ENCODE results near the gene CPA5. TPM values are rescaled to one million over a fixed set of nuclear protein-coding genes. Genes with fewer than 3 reads are reported as not detected.

The CPA5 gene
- total and polyA plus RNA-seq, 8 donors = 0.09 to 0.35 (median 0.20) TPM; not detected in 4

DNA sequence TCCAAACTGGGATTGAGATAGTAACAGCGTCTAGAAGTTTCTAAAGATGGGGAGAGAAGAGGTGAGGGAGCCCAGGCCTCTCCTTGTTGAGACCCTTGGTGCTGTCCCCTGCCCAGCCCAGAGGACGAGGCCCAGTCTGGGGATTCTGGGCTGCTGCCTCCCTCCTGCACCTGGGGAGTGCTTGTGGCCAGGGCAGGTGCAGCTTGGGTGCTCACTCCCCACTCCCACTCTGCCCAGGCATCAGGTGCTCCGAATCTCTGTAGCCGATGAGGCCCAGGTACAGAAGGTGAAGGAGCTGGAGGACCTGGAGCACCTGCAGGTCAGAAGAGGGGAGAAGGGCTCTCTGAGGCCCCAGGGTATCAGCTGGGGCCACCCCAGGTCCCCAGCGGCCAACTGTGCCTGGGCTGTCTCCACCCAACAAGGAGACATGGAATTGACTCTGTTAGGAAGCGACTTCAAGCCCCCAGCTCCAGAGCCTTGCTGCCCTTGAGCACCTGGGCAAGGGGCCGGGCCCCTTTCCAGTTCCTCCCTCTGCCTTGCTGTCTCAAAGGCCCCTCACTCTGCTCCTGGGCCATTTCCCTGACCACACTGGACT is 36.3 kb downstream of the CPA5 start:
- Histone ChIP-seq H3K27ac (peak overlapping the region; percentile 91 to 96 (median 96)), H3K27me3 (no peaks in the 10 kb centered on the region), H3K4me1 (peaks cover 0 to 16% (median 7%) of the 10 kb centered on the region in 3 donors), H3K4me3 (peak overlapping the region; percentile 14 to 64 (median 44)), H3K36me3 (peaks cover 0 to 37% (median 0%) of the 10 kb centered on the region in 3 donors), H3K9me3 (no peaks in the 10 kb centered on the region)
- WGBS, 2 donors = 37 to 49% methylated on average over 7 of the region's 7 CpGs
- no peak for TF ChIP-seq CTCF (IDR thresholded peaks at IDR 0.05)
- FAIRE-seq (no peak), DNase-seq (peak in 5 of 6 donors; percentile 41 to 85 (median 64)), ATAC-seq (peak; percentile 0 to 3 (median 1))
- intact Hi-C loops (cut with DNase I) = loop anchor here in 1 of 3 donors (5.0 kb wide), 1 partner anchor 94 kb away; no protein-coding TSS in a partner anchor

- H3K9me3 ChIP-seq = no peaks in the 10 kb centered on the region
- intact Hi-C loops (cut with DNase I) = loop anchor here in 1 of 3 donors (5.0 kb wide), 1 partner anchor 94 kb away; no protein-coding TSS in a partner anchor
- peaks cover 0 to 16% (median 7%) of the 10 kb centered on the region in 3 donors for H3K4me1 ChIP-seq
- peak; percentile 19 to 39 (median 34) for ATAC-seq
- peaks cover 0 to 37% (median 0%) of the 10 kb centered on the region in 3 donors for H3K36me3 ChIP-seq
- no peak for FAIRE-seq
- peak overlapping the region; percentile 10 to 64 (median 44) for H3K4me3 ChIP-seq
- TF ChIP-seq CTCF (IDR thresholded peaks at IDR 0.05) = peak; percentile 34 to 68 (median 59)
- no peaks in the 10 kb centered on the region for H3K27me3 ChIP-seq
- H3K27ac ChIP-seq = peak overlapping the region; percentile 91 to 96 (median 96)
- peak; percentile 74 to 95 (median 90) for DNase-seq
- 43 to 47% methylated on average over 39 to 41 of the region's 41 CpGs for WGBS, 2 donors
These were observed 37.1 kb downstream of the CPA5 start for GRCh38 chr7:130381468-130382312.

- FAIRE-seq (no peak), DNase-seq (peak in 5 of 6 donors; percentile 27 to 87 (median 61)), ATAC-seq (no peak)
- no peak for TF ChIP-seq CTCF (IDR thresholded peaks at IDR 0.05)
- H3K4me3 ChIP-seq = peak overlapping the region in 3 of 4 donors; percentile 35 to 64 (median 54)
- H3K9me3 ChIP-seq = no peaks in the 10 kb centered on the region
- peak overlapping the region; percentile 91 to 96 (median 96) for H3K27ac ChIP-seq
- no peaks in the 10 kb centered on the region for H3K27me3 ChIP-seq
- H3K4me1 ChIP-seq = peaks cover 0 to 15% (median 7%) of the 10 kb centered on the region in 3 donors
- H3K36me3 ChIP-seq = peaks cover 0 to 37% (median 0%) of the 10 kb centered on the region in 3 donors
- WGBS, 2 donors = 39 to 48% methylated on average over 17 to 18 of the region's 18 CpGs
- intact Hi-C loops (cut with DNase I) = loop anchor here in 1 of 3 donors (5.0 kb wide), 1 partner anchor 96 kb away; no protein-coding TSS in a partner anchor
These were observed 38.8 kb downstream of the CPA5 start for GRCh38 chr7:130383187-130383980.

GRCh38 chr7:130384371-130384801 is 39.8 kb downstream of the CPA5 start:
- ATAC-seq = no peak
- 42 to 50% methylated on average over 10 of the region's 10 CpGs for WGBS, 2 donors
- Histone ChIP-seq H3K9me3 (no peaks in the 10 kb centered on the region), H3K4me1 (peaks cover 0 to 5% (median 0%) of the 10 kb centered on the region in 3 donors), H3K36me3 (peaks cover 0 to 37% (median 0%) of the 10 kb centered on the region in 3 donors), H3K27ac (peak overlapping the region; percentile 91 to 96 (median 96)), H3K4me3 (peak overlapping the region in 3 of 4 donors; percentile 35 to 64 (median 54)), H3K27me3 (no peaks in the 10 kb centered on the region)
- no peak for FAIRE-seq
- intact Hi-C loops (cut with DNase I) = loop anchor here in 1 of 3 donors (5.0 kb wide), 1 partner anchor 97 kb away; no protein-coding TSS in a partner anchor
- no peak for TF ChIP-seq CTCF (IDR thresholded peaks at IDR 0.05)
- DNase-seq = peak in 5 of 6 donors; percentile 45 to 81 (median 67)

Measured in pancreas (tissue), 10 donors.